GM18508 (cell line): ENCODE results near the gene SYF2.
"Not testable (repeated sequence)": the region's sequence is repeated elsewhere in the genome, so short reads cannot be mapped to it uniquely, and the experiment has no call there.

ENCODE experiments used
- ATAC-seq: cut with Tn5 transposase; IDR thresholded peaks from one replicate; pipeline ENCODE4 v1.9.1; 2021; ENCODE audit warnings: moderate number of reproducible peaks; ENCODE audit not compliant: insufficient read depth, unreplicated experiment

SYF2 gene

GRCh38 chr1:25209516-25209915 is 22.8 kb downstream of the SYF2 start:
- no peak for ATAC-seq

GRCh38 chr1:25208561-25209222 is 23.6 kb downstream of the SYF2 start:
- ATAC-seq: no peak

GRCh38 chr1:25208092-25208491 is 24.2 kb downstream of the SYF2 start:
- no peak for ATAC-seq

GRCh38 chr1:25206201-25206600 is 26.1 kb downstream of the SYF2 start:
- ATAC-seq: no peak

DNA sequence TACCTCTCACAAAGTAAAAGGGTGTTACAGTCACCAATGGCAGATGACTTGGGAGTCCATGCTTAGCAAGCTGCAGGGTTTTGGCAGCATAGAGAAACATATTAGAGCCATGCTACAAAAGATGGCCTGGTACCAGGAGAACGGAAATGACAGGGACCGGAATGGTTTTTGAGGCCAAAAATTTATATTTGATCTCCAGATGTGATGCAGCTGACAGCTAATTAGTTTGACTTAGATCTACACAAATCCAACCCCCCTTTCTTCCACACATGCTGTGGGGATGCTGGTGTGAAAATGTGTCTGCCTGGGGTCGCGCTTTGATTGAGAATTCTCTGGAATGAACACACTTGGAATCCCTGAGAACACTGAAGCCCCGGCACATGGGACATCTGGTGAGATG is 26.5 kb downstream of the SYF2 start:
- no peak for ATAC-seq

GRCh38 chr1:25204797-25205480 is 27.4 kb downstream of the SYF2 start:
- no peak for ATAC-seq

DNA sequence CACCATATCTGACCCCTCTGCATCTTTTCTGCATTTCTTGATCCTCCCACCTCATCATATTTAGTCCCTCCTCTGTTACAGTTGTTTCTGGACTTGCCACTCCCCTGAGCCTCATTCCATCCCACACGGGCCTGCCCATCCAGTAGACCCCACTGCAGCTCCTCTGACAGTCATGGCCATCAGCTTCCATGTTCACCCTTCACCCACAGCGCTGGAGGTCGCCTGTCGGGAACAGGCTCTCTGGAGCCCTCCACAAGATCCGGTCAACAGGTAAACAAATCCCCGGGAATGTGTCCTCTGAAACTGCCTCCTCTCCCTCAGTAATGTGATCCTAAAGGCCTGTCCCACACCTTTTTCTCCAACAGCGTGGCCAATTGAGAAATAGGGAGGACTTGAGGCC is 31.3 kb downstream of the SYF2 start:
- no peak for ATAC-seq

- ATAC-seq: no peak
Observed at GRCh38 chr1:25199819-25200620, 32.3 kb downstream of the SYF2 start.

- no peak for ATAC-seq
Observed at GRCh38 chr1:25198663-25199252, 33.5 kb downstream of the SYF2 start.

DNA sequence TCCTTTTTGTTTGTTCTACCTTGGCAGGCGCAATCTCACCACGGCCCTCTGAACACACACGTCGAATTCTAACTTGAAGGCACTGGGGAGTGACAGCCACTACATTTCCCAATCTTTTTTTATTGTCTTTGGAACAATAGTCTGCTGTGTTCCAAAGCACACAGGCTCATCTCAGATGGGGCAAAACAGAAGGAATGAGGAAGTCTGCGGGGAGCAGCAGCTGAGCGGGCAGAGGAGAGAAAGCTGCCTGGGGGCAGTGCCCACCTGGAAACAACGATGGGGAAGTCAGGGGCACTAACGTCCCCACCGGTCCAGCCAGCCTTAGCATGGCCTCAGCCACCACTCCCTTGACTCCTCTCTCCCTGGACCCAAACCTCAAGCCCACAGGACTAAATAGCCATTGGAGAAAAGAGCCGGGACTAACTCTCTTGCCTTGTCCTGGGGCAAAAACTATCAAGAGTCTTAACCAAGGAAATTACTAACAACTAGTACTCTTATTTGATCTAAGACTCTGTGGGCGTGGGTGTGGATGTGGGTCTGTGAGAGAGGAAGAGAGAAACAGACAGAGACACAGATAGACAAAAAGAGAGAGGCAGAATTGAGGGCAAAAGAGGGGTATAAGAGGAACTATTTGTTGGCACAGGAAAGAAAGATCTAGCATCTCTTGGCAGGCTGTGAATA is 34.2 kb downstream of the SYF2 start:
- no peak for ATAC-seq

DNA sequence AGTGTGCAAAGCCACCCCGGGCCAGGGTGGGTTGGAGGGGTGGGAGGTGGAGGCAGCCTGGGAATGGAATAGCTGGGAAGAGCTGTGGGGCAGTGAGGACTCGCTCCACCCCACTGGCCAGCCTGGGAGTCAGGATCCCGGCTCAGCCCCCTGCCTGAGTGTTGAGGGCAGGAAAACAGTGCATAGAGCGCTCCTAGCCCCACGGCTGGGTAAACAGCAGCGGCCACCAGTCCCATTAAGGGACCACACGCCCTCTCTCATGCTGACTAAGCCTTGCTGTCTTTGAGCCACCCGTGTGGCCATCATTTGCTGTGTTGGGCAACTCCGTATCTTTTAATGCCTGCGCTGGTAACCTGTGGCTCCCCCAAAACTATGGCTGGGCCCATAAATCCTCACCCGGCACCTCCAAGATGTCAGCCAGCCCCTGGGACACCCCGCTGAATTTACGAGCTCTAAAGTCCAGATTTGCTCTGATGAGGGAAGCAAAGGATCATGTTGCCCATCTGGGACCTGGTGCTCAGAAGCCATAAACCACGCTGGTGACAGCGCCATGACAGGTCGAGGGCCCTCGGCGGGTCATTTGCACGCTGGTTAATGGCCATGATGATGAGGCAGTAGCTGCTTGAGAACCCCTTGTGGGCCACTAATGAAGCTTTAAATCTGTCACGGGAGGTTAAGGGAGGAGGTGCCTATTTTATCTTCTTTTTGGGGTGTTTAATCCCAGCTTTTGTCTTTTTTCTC is 34.9 kb downstream of the SYF2 start:
- ATAC-seq: no peak

DNA sequence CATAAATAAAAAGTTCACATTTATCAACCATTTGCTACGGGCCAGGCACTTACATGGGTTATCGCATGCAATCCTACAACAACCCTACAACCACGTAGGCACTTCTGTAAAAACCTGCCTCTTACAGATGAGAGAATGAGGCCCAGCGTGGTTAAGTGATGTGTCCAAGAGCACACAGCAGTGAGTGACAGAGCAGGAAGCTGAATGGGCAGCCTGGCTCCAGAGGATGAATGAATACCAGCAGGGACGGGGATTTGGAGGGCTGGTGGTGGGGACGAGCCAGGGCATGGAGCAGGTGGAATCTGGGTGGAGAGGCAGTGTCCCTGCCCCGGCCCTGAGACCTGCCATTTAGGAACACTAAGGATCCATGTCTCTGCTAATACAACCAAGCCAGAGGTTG is 35.5 kb downstream of the SYF2 start:
- ATAC-seq: no peak

GRCh38 chr1:25195835-25196234 is 36.5 kb downstream of the SYF2 start:
- no peak for ATAC-seq

DNA sequence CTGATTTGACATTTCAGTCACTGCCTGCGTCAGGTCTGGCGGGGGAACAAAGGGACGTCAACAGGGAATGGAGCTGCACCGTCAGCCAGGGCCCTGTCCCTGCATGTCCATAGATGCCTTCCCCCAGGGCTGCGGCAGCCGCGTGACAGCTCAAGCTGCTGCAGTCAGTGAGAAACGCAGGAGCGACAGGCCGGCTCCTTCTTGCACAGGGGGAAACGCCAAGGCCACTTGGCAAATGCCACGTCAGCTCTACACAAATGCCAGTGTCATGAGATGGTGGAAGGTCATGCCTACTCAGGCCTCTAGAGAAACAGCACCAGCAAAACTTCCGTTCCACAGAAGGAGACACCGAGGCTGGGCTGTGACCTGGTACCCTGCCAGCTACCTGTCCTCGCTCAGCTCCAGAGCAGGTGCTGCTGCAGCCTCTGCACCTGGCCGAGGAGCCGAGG is 37.7 kb downstream of the SYF2 start:
- ATAC-seq: no peak

- no peak for ATAC-seq
Observed at GRCh38 chr1:25194054-25194453, 38.2 kb downstream of the SYF2 start.

DNA sequence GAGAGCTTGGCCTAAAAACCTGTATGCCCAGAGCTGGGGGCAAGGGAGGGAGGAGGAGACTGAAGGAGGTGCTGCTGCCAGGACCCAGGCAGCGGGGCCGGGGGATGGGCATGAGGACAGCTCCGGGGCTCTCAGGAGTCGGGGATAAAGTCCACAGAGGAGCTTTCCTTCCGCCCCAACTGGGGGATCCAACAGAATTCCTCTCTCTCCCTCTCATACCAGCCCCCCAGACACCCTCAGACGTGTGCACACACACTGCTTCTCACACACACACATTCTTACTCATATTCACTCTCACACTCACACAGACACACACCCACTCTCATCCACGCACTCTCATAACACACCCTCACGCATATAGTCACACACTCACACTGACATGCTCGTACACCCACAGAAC is 39.1 kb downstream of the SYF2 start:
- no peak for ATAC-seq

- ATAC-seq: no peak
Observed at GRCh38 chr1:25192154-25192553, 40.1 kb downstream of the SYF2 start.

- ATAC-seq: no peak
Observed at GRCh38 chr1:25190260-25190659, 42.0 kb downstream of the SYF2 start.

GRCh38 chr1:25187904-25188303 is 44.4 kb downstream of the SYF2 start:
- ATAC-seq: not testable (repeated sequence)

DNA sequence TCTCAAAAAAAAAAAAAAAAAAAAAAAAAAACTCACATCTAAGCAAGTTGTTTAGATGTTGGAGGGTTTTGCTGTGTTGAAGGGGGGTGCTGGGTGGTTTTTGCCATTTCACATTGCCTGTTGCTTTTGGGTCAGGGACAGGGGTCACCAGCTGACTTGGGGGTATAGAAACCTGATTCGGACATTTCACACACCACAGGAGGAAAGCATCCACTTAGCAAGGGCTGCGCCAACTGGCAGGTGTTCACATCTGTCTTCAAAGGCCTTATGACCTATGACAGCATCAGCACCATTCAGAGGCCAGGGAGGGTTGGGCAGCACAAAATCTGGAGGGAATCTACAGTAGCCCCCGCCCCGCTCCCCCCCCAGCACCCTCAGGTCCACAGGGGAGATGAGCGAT is 45.2 kb downstream of the SYF2 start:
- no peak for ATAC-seq
